GM18909 (cell line): ENCODE results near the gene KCNQ1.

ENCODE experiments used
- ATAC-seq: cut with Tn5 transposase; IDR thresholded peaks from one replicate; pipeline ENCODE4 v1.9.1; 2021; ENCODE audit warnings: mild to moderate bottlenecking; ENCODE audit not compliant: unreplicated experiment, poor library complexity

KCNQ1 gene

DNA sequence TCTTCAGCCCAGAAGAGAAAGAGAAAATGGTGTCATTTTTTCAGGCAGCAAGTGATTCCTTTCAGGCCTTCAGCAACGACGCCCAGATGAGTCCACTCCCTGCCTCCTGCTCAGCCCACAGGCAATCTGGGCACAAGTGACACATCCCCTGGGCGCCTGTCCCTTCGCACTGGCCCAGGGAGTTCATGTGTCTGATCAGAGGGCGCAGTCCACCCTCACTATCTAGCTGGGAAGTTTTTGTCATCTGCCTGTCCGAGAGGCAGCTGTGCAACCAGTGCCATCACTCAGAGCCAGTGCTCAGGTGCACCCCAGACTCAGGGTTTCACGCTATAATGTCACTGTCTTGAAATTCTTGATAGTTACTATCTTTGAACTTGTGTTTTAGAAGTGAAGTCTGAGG lies 256.4 kb downstream of the KCNQ1 start:
- ATAC-seq: no peak

GRCh38 chr11:2701898-2702434 lies 257.2 kb downstream of the KCNQ1 start:
- no peak for ATAC-seq

- ATAC-seq: no peak
These were observed 258.1 kb downstream of the KCNQ1 start for GRCh38 chr11:2702771-2703362.

- no peak for ATAC-seq
These were observed 258.7 kb downstream of the KCNQ1 start for GRCh38 chr11:2703363-2704141.

- no peak for ATAC-seq
These were observed 259.5 kb downstream of the KCNQ1 start for GRCh38 chr11:2704356-2704755.

DNA sequence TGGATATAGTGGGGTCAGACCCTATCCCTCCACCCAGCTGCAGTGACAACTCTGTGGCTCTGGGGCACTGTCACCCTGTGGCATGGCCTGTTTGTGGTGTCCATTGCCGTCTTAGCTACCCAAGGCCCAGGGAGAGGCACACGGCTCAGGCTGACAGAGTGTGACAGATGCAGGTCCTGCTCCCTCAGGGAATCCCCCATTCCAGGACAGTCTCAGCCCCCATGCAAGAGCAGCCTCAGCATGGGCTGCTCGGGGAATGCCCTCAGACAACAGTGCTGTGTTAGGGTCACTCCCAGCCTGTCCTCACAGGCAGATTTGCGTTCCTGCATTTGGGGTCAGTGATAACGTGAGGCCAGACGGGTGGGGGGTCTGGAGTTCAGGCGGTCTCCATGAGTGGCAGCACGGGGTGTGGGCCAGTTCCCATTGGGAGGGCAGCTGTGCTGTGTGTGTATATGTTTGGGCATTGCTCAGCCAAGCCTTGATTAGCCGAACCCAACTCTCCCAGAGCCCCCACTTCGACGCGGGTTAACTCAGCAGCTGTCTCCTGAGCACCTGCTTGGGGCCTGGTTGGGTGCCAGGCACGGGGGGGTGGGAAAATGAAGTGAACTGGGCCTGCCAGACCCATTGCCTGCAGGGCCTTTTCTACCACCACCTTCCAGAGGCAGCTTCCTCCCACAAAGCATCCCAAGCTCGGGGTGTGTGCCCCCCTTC lies 260.2 kb downstream of the KCNQ1 start:
- no peak for ATAC-seq

- ATAC-seq: no peak
These were observed 261.5 kb downstream of the KCNQ1 start for GRCh38 chr11:2706321-2706720.

GRCh38 chr11:2707736-2708135 lies 262.9 kb downstream of the KCNQ1 start:
- ATAC-seq: no peak

- no peak for ATAC-seq
These were observed 263.4 kb downstream of the KCNQ1 start for GRCh38 chr11:2708151-2708581.

- no peak for ATAC-seq
These were observed 264.0 kb downstream of the KCNQ1 start for GRCh38 chr11:2708757-2709281.

GRCh38 chr11:2709429-2709828 lies 264.6 kb downstream of the KCNQ1 start:
- no peak for ATAC-seq

- ATAC-seq: no peak
These were observed 266.4 kb downstream of the KCNQ1 start for GRCh38 chr11:2711161-2711560.

DNA sequence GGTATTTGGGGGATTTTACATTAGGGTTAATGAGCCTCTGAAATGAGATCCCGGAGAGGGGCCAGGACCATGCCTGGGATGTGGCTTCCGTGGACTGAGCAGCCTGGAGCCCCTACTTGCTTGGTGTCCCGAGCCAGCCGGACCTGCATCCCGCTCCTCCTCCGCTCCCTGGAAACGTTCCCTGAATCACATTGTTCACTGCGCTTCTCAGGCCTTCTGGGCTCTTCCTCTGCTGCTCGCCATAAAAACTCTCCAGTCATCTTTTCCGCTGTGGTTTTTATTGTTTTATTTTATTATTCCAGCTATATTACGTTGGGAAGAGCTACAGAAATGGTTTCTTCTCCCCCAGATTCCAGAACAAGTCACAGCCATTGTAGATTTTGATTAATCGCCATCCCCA lies 268.3 kb downstream of the KCNQ1 start:
- no peak for ATAC-seq

DNA sequence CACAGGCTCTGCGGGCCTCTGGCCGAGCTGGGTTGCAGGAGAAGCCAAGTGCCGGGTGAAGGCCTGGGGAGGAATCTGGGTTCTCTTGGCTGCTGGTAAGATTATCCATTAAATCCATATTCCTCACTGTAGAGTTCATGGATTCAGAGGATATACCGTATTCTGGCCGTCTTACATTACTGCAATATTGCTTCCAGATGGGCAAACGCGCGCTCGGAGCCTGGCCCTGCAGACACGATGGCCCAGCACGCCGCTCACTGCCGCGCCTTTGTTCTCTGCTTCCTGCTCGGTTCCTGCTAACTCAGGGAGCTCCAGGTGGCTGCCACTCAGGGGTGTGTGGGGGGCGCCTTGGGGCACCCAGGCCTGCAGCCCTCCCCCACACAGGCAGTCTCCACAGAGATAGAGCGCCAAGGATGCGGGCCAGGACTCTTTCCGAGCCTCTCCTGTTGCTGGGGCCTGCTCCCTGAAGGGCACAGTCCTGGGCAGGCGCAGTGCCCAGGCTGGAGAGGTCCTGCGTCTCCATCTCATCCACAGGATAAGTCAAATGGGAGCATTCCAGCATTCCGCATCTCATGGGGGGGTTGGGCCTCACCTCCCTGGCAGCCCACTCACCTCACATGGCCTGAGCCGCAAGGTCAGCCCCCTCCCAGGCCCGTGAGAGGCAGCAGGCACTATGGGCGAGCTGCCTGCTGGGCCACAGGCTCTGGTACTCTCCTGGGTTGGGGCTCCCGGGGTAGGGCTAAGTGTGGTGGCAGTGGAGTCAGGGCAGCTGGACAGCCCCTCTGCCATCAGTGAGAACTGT lies 269.1 kb downstream of the KCNQ1 start:
- ATAC-seq: no peak

DNA sequence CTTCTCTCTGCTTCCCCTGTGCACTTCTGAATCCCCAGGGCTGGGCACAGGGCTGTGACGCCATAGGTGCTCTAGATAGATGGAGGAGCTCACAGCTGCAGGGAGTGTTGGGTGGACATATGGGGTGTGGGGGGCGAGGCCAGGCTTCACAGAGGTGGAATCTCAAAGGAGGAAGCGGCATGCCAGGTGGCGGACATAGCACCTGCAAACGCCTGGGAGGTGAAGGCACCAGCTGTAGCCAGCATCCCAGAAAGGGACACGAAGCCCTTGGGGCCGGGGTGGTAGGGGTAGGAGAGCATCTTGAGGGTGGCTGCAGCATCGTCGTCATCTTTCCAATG lies 269.6 kb downstream of the KCNQ1 start:
- no peak for ATAC-seq

- ATAC-seq: no peak
These were observed 270.1 kb downstream of the KCNQ1 start for GRCh38 chr11:2714871-2715270.

DNA sequence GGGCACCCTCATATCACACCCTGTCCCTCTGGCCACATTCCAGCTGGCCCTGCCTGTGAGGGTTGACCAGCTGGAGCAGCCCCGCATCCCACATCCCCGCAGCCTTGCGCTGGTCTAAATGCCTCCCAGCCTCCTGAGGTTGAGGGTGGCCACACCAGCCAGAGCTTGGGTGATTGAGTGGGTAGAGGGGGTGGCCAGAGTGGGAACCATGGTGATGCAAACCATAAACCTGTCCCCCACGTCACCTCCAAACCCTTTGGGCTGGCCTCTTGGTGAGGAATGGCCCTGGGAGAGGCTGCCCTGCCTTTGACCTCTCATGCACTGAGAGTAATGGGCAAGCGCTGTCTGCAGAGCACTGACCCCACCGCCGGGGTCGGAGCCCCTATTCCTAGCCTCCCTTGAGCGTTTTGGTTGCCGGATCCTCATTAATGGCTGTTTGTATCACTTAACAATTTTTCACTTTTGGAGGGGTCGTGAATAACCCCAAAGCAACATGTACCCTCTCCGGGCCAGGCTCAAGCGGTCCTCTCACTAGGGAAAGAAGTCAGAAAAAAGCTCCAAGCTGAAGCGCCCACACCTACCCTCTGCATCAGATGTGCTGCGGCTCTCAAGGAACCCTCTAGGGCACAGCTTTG lies 271.0 kb downstream of the KCNQ1 start:
- no peak for ATAC-seq

GRCh38 chr11:2716376-2717095 lies 271.7 kb downstream of the KCNQ1 start:
- ATAC-seq: no peak
